Transverse colon (tissue), 4 donors: Measurements from ENCODE around the gene MED12L. TPM values are rescaled to one million over a fixed set of nuclear protein-coding genes. Genes with fewer than 3 reads are reported as not detected.

Experiments used
- DNase-seq: peaks from one replicate; pipeline ENCODE4 v3.0.0-alpha.2; 2019
- H3K27ac ChIP-seq, 4 donors: fragments of 200-600 bp; sonication (generic); 2 replicates each; pipeline ENCODE4 v1.5.1; 2016 to 2018; ENCODE audit warnings: inconsistent platforms in 4 of 4
- H3K27me3 ChIP-seq: fragments of 200-600 bp; sonication (generic); 2 replicates; pipeline ENCODE4 v1.5.1; 2017; ENCODE audit warnings: inconsistent platforms
- H3K36me3 ChIP-seq, 4 donors: fragments of 200-600 bp; sonication (generic); 2 replicates each; pipeline ENCODE4 v1.5.1; 2017 to 2019; ENCODE audit warnings: inconsistent platforms in 4 of 4
- H3K4me1 ChIP-seq, 4 donors: fragments of 200-600 bp; sonication (generic); 2 replicates each; pipeline ENCODE4 v1.5.1; 2017 to 2020; ENCODE audit warnings: inconsistent platforms in 4 of 4
- H3K4me3 ChIP-seq, 4 donors: fragments of 200-600 bp; sonication (generic); 1 replicate in 1 of 4; 2 replicates in 3 of 4; pipeline versions ENCODE4 v1.5.1 to v1.6.1; 2017 to 2019; ENCODE audit warnings: inconsistent platforms in 4 of 4
- H3K9me3 ChIP-seq, 2 donors: fragments of 200-600 bp; sonication (generic); 2 replicates each; pipeline ENCODE4 v1.5.1; 2017 to 2019; ENCODE audit warnings: inconsistent platforms in 2 of 2
- EP300 ChIP-seq: sonication (generic); formaldehyde crosslinking; IDR thresholded peaks from one replicate; pipeline ENCODE4 v1.6.1; 2017; ENCODE audit warnings: antibody characterized with exemption, low read depth
- POLR2A ChIP-seq: fragments of 450-650 bp; IDR thresholded peaks from one replicate; pipeline ENCODE4 v1.6.1; 2016; ENCODE audit warnings: antibody characterized with exemption, mild to moderate bottlenecking, moderate library complexity
- POLR2AphosphoS5 ChIP-seq, 3 donors: sonication (generic); formaldehyde crosslinking; IDR thresholded peaks; one replicate each; pipeline ENCODE4 v1.6.1; 2016; ENCODE audit warnings: antibody characterized with exemption in 3 of 3
- WGBS, 2 donors: methylation state at CpG; one replicate each; pipeline ENCODE4 v1.1.5; 2018; ENCODE audit warnings: low coverage in 1 of 2; 5-methylcytosine and 5-hydroxymethylcytosine counted together
- in situ Hi-C, 4 donors: fragments of 200-750 bp; cut with MboI; loops; one replicate each; pipeline versions ENCODE4 v1.15.0 to v1.15.1; 2017; ENCODE audit warnings: low sequenced_read_pairs in 3 of 4, low pct_ligation_motif_present in 1 of 4, low pct_unique_long_range_greater_than_20kb in 1 of 4
- intact Hi-C: fragments of 100-400 bp; cut with DNase I; formaldehyde crosslinking; loops from one replicate; pipeline ENCODE4 v1.15.1; 2023; ENCODE audit warnings: low total_unique reads
- total RNA-seq, 4 donors: library from RNA; depleted of rRNA; stranded (reverse); fragments of >200 nt; gene quantifications; one replicate each; pipeline ENCODE4 v1.1.0, GENCODE V29; 2016
- TF ChIP-seq, protein P1 (sequence below), 5 experiments: fragments of 200-600 bp in 3 of 5; fragments of 450-650 bp in 2 of 5; sonication (generic) in 3 of 5; IDR thresholded peaks; 1 replicate in 2 of 5; 2 replicates in 3 of 5; pipeline ENCODE4 v1.5.1; 2016 to 2017; ENCODE audit warnings: antibody characterized with exemption in 5 of 5, inconsistent platforms in 3 of 5, mild to moderate bottlenecking in 2 of 5, moderate library complexity in 1 of 5

The MED12L gene
- total RNA-seq, 4 donors from 2014 or later, result under 0.01 to 8.6 (median 0.64) TPM

DNA sequence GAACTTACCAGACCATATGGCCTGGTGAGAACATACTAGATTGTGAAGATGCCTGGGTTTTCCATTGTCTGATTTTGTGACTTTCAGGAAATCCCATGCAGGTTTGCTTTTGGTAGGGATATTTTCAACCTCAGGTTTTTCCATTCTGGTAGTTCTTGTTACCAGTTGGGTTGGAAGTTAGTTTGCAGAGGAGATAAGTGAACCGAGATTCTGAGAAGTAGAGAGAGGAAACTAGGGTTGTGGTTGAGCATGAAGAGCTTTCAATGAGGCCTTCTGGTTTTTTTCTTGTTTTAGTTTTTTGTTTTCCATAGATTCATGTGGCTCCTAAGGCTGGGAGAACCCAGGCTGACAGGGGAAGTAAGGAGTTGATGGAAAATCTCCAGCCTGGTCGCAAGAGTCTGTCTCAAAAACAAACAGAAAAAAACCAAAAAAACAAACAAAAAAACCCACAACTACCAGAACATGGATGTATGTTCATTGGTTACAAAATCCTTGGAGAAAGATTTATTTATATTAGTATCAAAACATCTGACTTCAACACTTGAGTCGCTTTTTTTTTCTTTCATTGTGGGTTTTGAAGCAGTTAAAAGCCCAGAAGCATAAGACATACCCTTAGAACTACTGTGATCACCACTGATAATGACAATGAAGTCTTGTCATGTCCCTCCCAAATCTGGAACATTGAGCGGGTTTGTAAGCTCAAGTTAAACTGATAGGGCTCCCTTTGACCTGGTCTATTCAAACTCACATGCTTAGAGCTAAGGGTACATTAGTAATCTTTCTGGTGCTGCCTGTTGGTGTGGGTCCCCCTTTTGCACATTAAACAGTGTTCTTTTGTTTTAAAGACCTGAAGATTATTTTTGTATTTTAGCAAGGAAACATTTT lies 114.3 kb downstream of the MED12L start:
- H3K9me3 ChIP-seq, result no peaks in the 10 kb centered on the region
- no peaks in the 10 kb centered on the region for H3K27me3 ChIP-seq
- in situ Hi-C loops (no loop called here), intact Hi-C loops (no loop called here)
- H3K27ac ChIP-seq, result no peak overlapping the region
- H3K36me3 ChIP-seq, result no peaks in the 10 kb centered on the region
- H3K4me3 ChIP-seq, result no peak overlapping the region
- TF ChIP-seq, protein P1, sequence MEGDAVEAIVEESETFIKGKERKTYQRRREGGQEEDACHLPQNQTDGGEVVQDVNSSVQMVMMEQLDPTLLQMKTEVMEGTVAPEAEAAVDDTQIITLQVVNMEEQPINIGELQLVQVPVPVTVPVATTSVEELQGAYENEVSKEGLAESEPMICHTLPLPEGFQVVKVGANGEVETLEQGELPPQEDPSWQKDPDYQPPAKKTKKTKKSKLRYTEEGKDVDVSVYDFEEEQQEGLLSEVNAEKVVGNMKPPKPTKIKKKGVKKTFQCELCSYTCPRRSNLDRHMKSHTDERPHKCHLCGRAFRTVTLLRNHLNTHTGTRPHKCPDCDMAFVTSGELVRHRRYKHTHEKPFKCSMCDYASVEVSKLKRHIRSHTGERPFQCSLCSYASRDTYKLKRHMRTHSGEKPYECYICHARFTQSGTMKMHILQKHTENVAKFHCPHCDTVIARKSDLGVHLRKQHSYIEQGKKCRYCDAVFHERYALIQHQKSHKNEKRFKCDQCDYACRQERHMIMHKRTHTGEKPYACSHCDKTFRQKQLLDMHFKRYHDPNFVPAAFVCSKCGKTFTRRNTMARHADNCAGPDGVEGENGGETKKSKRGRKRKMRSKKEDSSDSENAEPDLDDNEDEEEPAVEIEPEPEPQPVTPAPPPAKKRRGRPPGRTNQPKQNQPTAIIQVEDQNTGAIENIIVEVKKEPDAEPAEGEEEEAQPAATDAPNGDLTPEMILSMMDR (IDR thresholded peaks at IDR 0.05), result no peak
- TF ChIP-seq POLR2A, result no peak
- no peak for TF ChIP-seq EP300
- no peak for TF ChIP-seq POLR2AphosphoS5 (IDR thresholded peaks at IDR 0.05)
- WGBS, 2 donors, result 59 to 67% methylated on average over 3 to 4 of the region's 4 CpGs
- no peak for DNase-seq
- H3K4me1 ChIP-seq, result peaks cover 0 to 3% (median 0%) of the 10 kb centered on the region in 4 donors

DNA sequence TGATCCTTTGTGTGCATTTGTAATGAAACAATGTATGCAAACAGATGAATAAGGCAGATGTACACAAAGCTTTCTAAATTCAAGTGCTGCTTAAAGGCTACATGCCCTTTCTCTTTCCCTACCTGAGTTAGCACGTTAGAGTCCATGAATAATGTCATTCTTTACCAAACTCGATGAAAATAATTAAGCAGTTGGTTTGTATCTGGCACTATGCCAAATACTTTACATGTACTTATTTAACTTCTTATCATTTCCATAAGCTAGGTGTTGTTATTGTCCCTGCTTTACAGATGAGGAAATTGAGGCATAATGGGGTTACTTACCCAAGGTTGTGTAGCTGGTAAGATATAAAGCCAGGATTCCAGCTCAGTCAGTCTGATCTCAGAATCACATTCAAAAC lies 115.1 kb downstream of the MED12L start:
- intact Hi-C loops (no loop called here), in situ Hi-C loops (no loop called here)
- Histone ChIP-seq H3K27ac (no peak overlapping the region), H3K9me3 (no peaks in the 10 kb centered on the region), H3K4me1 (peaks cover 0 to 3% (median 0%) of the 10 kb centered on the region in 4 donors), H3K27me3 (no peaks in the 10 kb centered on the region), H3K36me3 (no peaks in the 10 kb centered on the region), H3K4me3 (no peak overlapping the region)
- TF ChIP-seq, protein P1 (IDR thresholded peaks at IDR 0.05), result no peak
- TF ChIP-seq POLR2AphosphoS5 (IDR thresholded peaks at IDR 0.05), result no peak
- no peak for TF ChIP-seq POLR2A
- TF ChIP-seq EP300, result no peak
- DNase-seq, result no peak
- 53 to 75% methylated on average over 2 of the region's 2 CpGs for WGBS, 2 donors

DNA sequence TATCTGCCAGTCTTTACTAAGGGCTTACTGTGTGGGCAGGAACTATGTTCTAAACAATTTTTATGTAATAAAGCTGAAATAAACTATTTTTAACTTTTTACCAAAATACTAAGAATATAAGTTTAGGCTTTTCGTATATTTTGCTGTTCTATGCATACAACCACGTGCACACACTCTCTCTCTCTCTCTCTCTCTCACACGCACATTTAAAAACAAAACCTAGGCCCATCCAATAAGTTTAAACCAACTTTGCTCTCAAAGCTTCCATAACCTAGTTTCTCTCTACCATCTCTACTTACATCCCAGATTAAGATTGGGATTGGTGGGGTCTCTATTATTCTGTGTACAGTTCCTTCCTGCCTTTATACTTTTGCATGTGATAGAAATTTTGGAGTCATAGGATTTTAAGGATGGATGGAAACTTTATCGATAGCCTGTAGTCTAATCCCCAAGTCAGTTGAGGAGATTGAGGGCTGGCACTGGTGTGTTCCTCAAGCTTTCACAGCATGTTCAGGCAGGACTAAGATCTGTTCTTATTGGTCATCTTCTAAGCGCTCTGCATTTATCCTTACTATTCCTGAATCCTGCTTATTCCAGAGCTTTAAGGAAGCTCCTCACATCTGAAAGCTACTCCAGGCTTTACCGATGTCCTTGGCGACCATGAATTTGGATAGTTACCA lies 115.7 kb downstream of the MED12L start:
- H3K27ac ChIP-seq, result peak overlapping the region; percentile 6 to 17 (median 13)
- H3K9me3 ChIP-seq, result no peaks in the 10 kb centered on the region
- H3K27me3 ChIP-seq, result no peaks in the 10 kb centered on the region
- no peak for DNase-seq
- in situ Hi-C loops (no loop called here), intact Hi-C loops (no loop called here)
- 87 to 92% methylated on average over 7 of the region's 7 CpGs for WGBS, 2 donors
- H3K36me3 ChIP-seq, result no peaks in the 10 kb centered on the region
- H3K4me3 ChIP-seq, result peak overlapping the region in 1 of 4 donors; percentile 10
- TF ChIP-seq POLR2AphosphoS5 (IDR thresholded peaks at IDR 0.05) (no peak), EP300 (no peak), POLR2A (no peak)
- TF ChIP-seq, protein P1 (IDR thresholded peaks at IDR 0.05), result no peak
- H3K4me1 ChIP-seq, result peaks cover 0 to 3% (median 0%) of the 10 kb centered on the region in 4 donors

DNA sequence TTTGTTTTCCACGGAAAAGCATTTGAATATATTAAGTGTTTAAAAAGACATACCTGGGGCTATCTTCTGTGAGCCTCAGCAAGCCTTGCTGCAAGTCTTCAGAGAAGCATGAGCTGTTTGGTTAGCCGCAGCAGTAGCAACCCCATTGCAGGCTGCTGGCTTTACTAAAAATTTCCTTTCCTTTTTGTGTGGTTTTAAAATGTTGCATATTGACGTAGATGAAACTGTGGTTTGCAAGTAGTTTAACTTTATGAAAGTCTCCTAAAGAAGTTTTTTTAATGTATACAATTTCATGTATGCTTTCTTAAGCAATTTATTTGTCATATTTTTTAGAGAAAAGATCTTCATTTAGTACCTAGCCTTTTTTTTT lies 117.6 kb downstream of the MED12L start, which contains the start of gene GPR171:
TSS of gene GPR171 (minus strand) at position 166 of the 370 bp plus-strand sequence. CDS start 3,830 bp downstream, outside the sequence.
- DNase-seq, result peak; percentile 29
- no peaks in the 10 kb centered on the region for H3K36me3 ChIP-seq
- intact Hi-C loops, result no loop called here
- no peaks in the 10 kb centered on the region for H3K9me3 ChIP-seq
- H3K4me3 ChIP-seq, result peak within 1 kb of the TSS in 1 of 4 donors; percentile 23
- peak within 1 kb of the TSS; percentile 10 to 47 (median 24) for H3K27ac ChIP-seq
- no peaks in the 10 kb centered on the region for H3K27me3 ChIP-seq
- in situ Hi-C loops, result no loop called here
- 69 to 84% methylated on average over 3 of the region's 3 CpGs for WGBS, 2 donors
- H3K4me1 ChIP-seq, result peaks cover 0 to 3% (median 0%) of the 10 kb centered on the region in 4 donors
- TF ChIP-seq POLR2A (peak; percentile 56), POLR2AphosphoS5 (IDR thresholded peaks at IDR 0.05) (peak in 2 of 3 donors; percentile 25 to 48), EP300 (no peak)
- TF ChIP-seq, protein P1 (IDR thresholded peaks at IDR 0.05), result no peak
